Measurements from ENCODE around the gene MIA2.
"Not testable (repeated sequence)": the region's sequence is repeated elsewhere in the genome, so short reads cannot be mapped to it uniquely, and the experiment has no call there.

The MIA2 gene

GRCh38 chr14:39279515-39279914 lies 45.8 kb downstream of the MIA2 start:
- ATAC-seq (ENCODE audit: low read depth) (no peak), DNase-seq (ENCODE audit: low spot score) (no peak)
- Histone ChIP-seq H3K27me3 (ENCODE audit: insufficient read depth, poor library complexity, severe bottlenecking) (no peaks in the 10 kb centered on the region), H3K27ac (ENCODE audit: poor library complexity, severe bottlenecking) (no peak overlapping the region), H3K9me3 (ENCODE audit: severe bottlenecking) (no peaks in the 10 kb centered on the region), H3K4me3 (ENCODE audit: severe bottlenecking) (no peak overlapping the region), H3K4me1 (ENCODE audit: insufficient read depth, poor library complexity, severe bottlenecking) (peaks cover 4% of the 10 kb centered on the region), H3K36me3 (ENCODE audit: low read depth) (peaks cover 42% of the 10 kb centered on the region)
- no peak for TF ChIP-seq CTCF (IDR thresholded peaks at IDR 0.05; ENCODE audit: poor library complexity, severe bottlenecking)

GRCh38 chr14:39280678-39281077 lies 47.0 kb downstream of the MIA2 start:
- peaks cover 42% of the 10 kb centered on the region for H3K36me3 ChIP-seq (ENCODE audit: low read depth)
- not testable (repeated sequence) for H3K9me3 ChIP-seq (ENCODE audit: severe bottlenecking); H3K27me3 ChIP-seq (ENCODE audit: insufficient read depth, poor library complexity, severe bottlenecking); H3K27ac ChIP-seq (ENCODE audit: poor library complexity, severe bottlenecking); H3K4me3 ChIP-seq (ENCODE audit: severe bottlenecking); H3K4me1 ChIP-seq (ENCODE audit: insufficient read depth, poor library complexity, severe bottlenecking); ATAC-seq (ENCODE audit: low read depth); DNase-seq (ENCODE audit: low spot score)

DNA sequence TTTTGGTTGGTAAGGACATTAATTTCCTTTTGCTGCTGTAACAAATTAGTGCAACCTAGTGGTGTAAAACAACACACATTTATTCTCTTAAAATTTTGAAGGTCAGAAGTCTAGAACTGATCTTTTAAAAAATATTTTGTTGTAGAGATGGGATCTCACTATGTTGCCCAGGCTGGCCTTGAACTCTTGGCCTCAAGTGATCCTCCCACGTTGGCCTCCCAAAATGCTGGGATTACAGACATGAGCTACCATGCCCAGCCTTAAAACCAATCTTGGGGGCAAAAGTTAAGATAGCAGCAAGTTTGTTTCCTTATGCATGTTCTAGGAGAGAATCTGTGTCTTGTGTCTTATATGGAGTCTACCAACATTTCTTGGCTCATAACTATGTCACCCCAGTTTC lies 55.8 kb downstream of the MIA2 start:
- no peaks in the 10 kb centered on the region for H3K27me3 ChIP-seq (ENCODE audit: insufficient read depth, poor library complexity, severe bottlenecking)
- no peak for ATAC-seq (ENCODE audit: low read depth)
- no peaks in the 10 kb centered on the region for H3K9me3 ChIP-seq (ENCODE audit: severe bottlenecking)
- H3K4me3 ChIP-seq (ENCODE audit: severe bottlenecking), result no peak overlapping the region
- no peak for TF ChIP-seq CTCF (IDR thresholded peaks at IDR 0.05; ENCODE audit: poor library complexity, severe bottlenecking)
- H3K4me1 ChIP-seq (ENCODE audit: insufficient read depth, poor library complexity, severe bottlenecking), result no peaks in the 10 kb centered on the region
- H3K36me3 ChIP-seq (ENCODE audit: low read depth), result peaks cover 54% of the 10 kb centered on the region
- H3K27ac ChIP-seq (ENCODE audit: poor library complexity, severe bottlenecking), result no peak overlapping the region
- DNase-seq (ENCODE audit: low spot score), result no peak

GRCh38 chr14:39291701-39292100 lies 58.0 kb downstream of the MIA2 start:
- no peak overlapping the region for H3K4me3 ChIP-seq (ENCODE audit: severe bottlenecking)
- H3K27me3 ChIP-seq (ENCODE audit: insufficient read depth, poor library complexity, severe bottlenecking), result no peaks in the 10 kb centered on the region
- DNase-seq (ENCODE audit: low spot score), result no peak
- H3K9me3 ChIP-seq (ENCODE audit: severe bottlenecking), result no peaks in the 10 kb centered on the region
- peaks cover 74% of the 10 kb centered on the region for H3K36me3 ChIP-seq (ENCODE audit: low read depth)
- no peak for TF ChIP-seq CTCF (IDR thresholded peaks at IDR 0.05; ENCODE audit: poor library complexity, severe bottlenecking)
- H3K4me1 ChIP-seq (ENCODE audit: insufficient read depth, poor library complexity, severe bottlenecking), result no peaks in the 10 kb centered on the region
- no peak for ATAC-seq (ENCODE audit: low read depth)
- H3K27ac ChIP-seq (ENCODE audit: poor library complexity, severe bottlenecking), result no peak overlapping the region

DNA sequence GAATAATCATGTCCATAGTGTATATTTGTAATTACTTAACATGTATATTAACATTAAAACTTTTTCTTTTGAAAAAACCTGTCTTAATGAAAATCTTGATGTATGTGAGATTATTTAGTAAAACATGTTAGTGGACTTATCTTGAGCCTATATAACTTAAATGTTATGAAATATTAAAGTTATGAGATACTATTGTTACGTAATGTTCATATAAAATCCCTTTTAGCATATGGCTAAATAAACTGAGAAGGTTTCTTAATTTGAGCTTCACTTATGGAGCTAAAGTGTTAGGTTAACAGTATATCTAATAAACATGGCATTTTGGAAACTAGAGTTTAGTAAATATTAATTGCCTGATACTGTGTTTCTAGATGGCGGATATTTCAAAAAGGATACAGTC lies 59.9 kb downstream of the MIA2 start:
- Histone ChIP-seq H3K27me3 (ENCODE audit: insufficient read depth, poor library complexity, severe bottlenecking) (no peaks in the 10 kb centered on the region), H3K4me3 (ENCODE audit: severe bottlenecking) (no peak overlapping the region), H3K9me3 (ENCODE audit: severe bottlenecking) (no peaks in the 10 kb centered on the region), H3K4me1 (ENCODE audit: insufficient read depth, poor library complexity, severe bottlenecking) (no peaks in the 10 kb centered on the region), H3K36me3 (ENCODE audit: low read depth) (peaks cover 81% of the 10 kb centered on the region), H3K27ac (ENCODE audit: poor library complexity, severe bottlenecking) (no peak overlapping the region)
- TF ChIP-seq CTCF (IDR thresholded peaks at IDR 0.05; ENCODE audit: poor library complexity, severe bottlenecking), result no peak
- ATAC-seq (ENCODE audit: low read depth) (no peak), DNase-seq (ENCODE audit: low spot score) (no peak)

DNA sequence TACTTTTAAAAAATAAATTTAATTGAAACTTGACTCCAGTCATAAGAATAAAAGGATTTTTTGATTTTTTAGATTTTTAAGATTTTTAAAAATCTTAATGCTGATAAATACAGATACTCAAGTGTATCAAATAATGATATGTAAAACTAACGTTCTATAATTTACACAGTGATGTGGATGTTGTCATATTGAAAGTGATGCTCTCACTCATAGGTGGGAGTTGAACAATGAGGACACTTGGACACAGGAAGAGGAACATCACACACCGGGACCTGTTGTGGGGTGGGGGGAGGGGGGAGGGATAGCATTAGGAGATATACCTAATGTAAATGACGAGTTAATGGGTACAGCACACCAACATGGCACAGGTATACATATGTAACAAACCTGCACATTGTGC lies 66.7 kb downstream of the MIA2 start:
- peaks cover 80% of the 10 kb centered on the region for H3K36me3 ChIP-seq (ENCODE audit: low read depth)
- not testable (repeated sequence) for H3K27me3 ChIP-seq (ENCODE audit: insufficient read depth, poor library complexity, severe bottlenecking); H3K27ac ChIP-seq (ENCODE audit: poor library complexity, severe bottlenecking); DNase-seq (ENCODE audit: low spot score); ATAC-seq (ENCODE audit: low read depth); H3K9me3 ChIP-seq (ENCODE audit: severe bottlenecking); H3K4me1 ChIP-seq (ENCODE audit: insufficient read depth, poor library complexity, severe bottlenecking); H3K4me3 ChIP-seq (ENCODE audit: severe bottlenecking)

All from RWPE2 (cell line).